Karpas-422 (cell line): ENCODE results near the gene MTMR3. TPM values are rescaled to one million over a fixed set of nuclear protein-coding genes. Genes with fewer than 3 reads are reported as not detected.

Source experiments
- DNase-seq: peaks from one replicate; pipeline ENCODE4 v3.0.0-alpha.2; 2015
- H2AFZ ChIP-seq: fragments of 200-600 bp; sonication (generic); 2 replicates; pipeline ENCODE4 v1.6.1; 2014; ENCODE audit warnings: antibody characterized with exemption, low read length, mixed read lengths
- H3K27ac ChIP-seq: fragments of 200-600 bp; sonication (generic); 2 replicates; pipeline ENCODE4 v1.5.1; 2014; ENCODE audit warnings: mild to moderate bottlenecking, low read length, moderate library complexity
- H3K27me3 ChIP-seq: fragments of 200-600 bp; sonication (generic); 2 replicates; pipeline ENCODE4 v1.6.1; 2014; ENCODE audit warnings: low read length, mixed read lengths
- H3K36me3 ChIP-seq: fragments of 200-600 bp; sonication (generic); 2 replicates; pipeline ENCODE4 v1.6.1; 2014; ENCODE audit warnings: low read length, mixed read lengths; ENCODE audit not compliant: insufficient read depth
- H3K4me1 ChIP-seq: fragments of 200-600 bp; sonication (generic); 2 replicates; pipeline ENCODE4 v1.6.1; 2014; ENCODE audit warnings: mild to moderate bottlenecking, low read length, mixed read lengths
- H3K4me2 ChIP-seq: fragments of 200-600 bp; sonication (generic); 2 replicates; pipeline ENCODE4 v1.6.1; 2014; ENCODE audit warnings: low read length, low read depth, mild to moderate bottlenecking; ENCODE audit not compliant: poor library complexity, severe bottlenecking
- H3K4me3 ChIP-seq: fragments of 200-600 bp; sonication (generic); 2 replicates; pipeline ENCODE4 v1.5.1; 2014; ENCODE audit warnings: mild to moderate bottlenecking, antibody characterized with exemption, low read length, mixed read lengths
- H3K79me2 ChIP-seq: fragments of 200-600 bp; sonication (generic); 2 replicates; pipeline ENCODE4 v1.6.1; 2014; ENCODE audit warnings: mild to moderate bottlenecking, low read length, mixed read lengths
- H3K9ac ChIP-seq: fragments of 200-600 bp; sonication (generic); 2 replicates; pipeline ENCODE4 v1.6.0; 2014; ENCODE audit warnings: low read length
- H3K9me2 ChIP-seq: fragments of 200-600 bp; sonication (generic), shearing (Covaris generic); replicated peaks from 2 replicates; pipeline ENCODE4 v1.6.0; 2014; ENCODE audit warnings: mild to moderate bottlenecking, low read length, moderate library complexity; ENCODE audit not compliant: insufficient read depth
- H3K9me3 ChIP-seq: fragments of 300-700, 200-600 bp; sonication (generic); 2 replicates; pipeline ENCODE4 v1.6.1; 2014; ENCODE audit warnings: low read length, mixed read lengths
- H4K20me1 ChIP-seq: fragments of 200-600 bp; sonication (generic); 2 replicates; pipeline ENCODE4 v1.6.1; 2014; ENCODE audit warnings: mild to moderate bottlenecking, antibody characterized with exemption, low read length, low read depth; ENCODE audit not compliant: insufficient read depth
- total RNA-seq: library from RNA; depleted of rRNA; stranded (reverse); fragments of >200 nt; shearing (Covaris generic); gene quantifications from 2 replicates; pipeline ENCODE4 v1.2.3, GENCODE V29; 2014; ENCODE audit warnings: low replicate concordance

MTMR3 gene
- total RNA-seq, 1 experiment from 2014 or later = 11.3 TPM

DNA sequence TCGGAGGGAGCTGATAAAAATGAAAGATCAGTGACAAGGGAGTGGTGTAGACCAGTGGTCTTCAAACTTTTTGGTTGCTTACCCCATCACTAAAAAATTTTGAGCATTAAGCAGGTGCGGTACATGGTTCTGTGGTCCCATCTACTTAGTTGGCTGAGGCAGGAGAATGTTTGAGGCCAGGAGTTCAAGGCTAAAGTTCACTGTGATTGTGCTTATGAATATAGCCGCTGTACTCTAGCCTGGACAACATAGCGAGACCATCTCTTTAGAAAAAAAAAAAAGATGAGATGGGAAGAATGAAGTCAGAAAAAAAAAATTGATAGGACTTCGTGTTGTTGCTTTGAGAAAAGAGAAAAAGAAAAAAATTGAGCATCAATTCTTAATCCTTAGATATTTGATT, 7.8 kb downstream of the MTMR3 start:
- Histone ChIP-seq H3K9ac (no peak overlapping the region), H3K4me2 (no peak overlapping the region), H3K27me3 (no peaks in the 10 kb centered on the region), H3K4me3 (no peak overlapping the region), H3K79me2 (no peaks in the 10 kb centered on the region), H3K9me3 (no peaks in the 10 kb centered on the region), H3K4me1 (no peaks in the 10 kb centered on the region), H3K9me2 (no peaks in the 10 kb centered on the region), H3K27ac (no peak overlapping the region), H4K20me1 (peaks cover 34% of the 10 kb centered on the region), H3K36me3 (no peaks in the 10 kb centered on the region), H2AFZ (no peak overlapping the region)
- no peak for DNase-seq

- no peaks in the 10 kb centered on the region for H3K79me2 ChIP-seq
- H2AFZ ChIP-seq = no peak overlapping the region
- no peak for DNase-seq
Observed at GRCh38 chr22:29892315-29893156, 9.6 kb downstream of the MTMR3 start.

GRCh38 chr22:29901354-29901753, 18.4 kb downstream of the MTMR3 start:
- no peak overlapping the region for H2AFZ ChIP-seq
- H3K4me2 ChIP-seq = no peak overlapping the region
- no peak for DNase-seq
- H3K27ac ChIP-seq = no peak overlapping the region
- H3K4me1 ChIP-seq = no peaks in the 10 kb centered on the region
- 0 out of 2 replicates have a peak, but pooled peaks cover 3% of the 10 kb centered on the region for H3K79me2 ChIP-seq
- H3K9me3 ChIP-seq = no peaks in the 10 kb centered on the region
- no peak overlapping the region for H3K9ac ChIP-seq
- no peaks in the 10 kb centered on the region for H3K27me3 ChIP-seq
- no peak overlapping the region for H3K4me3 ChIP-seq
- H3K9me2 ChIP-seq = no peaks in the 10 kb centered on the region
- H3K36me3 ChIP-seq = no peaks in the 10 kb centered on the region
- H4K20me1 ChIP-seq = peaks cover 51% of the 10 kb centered on the region

More at GRCh38 chr22:29892315-29893156, 9.6 kb downstream of the MTMR3 start:
- no peaks in the 10 kb centered on the region for H3K9me2 ChIP-seq
- no peak overlapping the region for H3K9ac ChIP-seq
- no peaks in the 10 kb centered on the region for H3K9me3 ChIP-seq
- H3K4me1 ChIP-seq = no peaks in the 10 kb centered on the region
- H3K27ac ChIP-seq = no peak overlapping the region
- no peak overlapping the region for H3K4me3 ChIP-seq
- peaks cover 23% of the 10 kb centered on the region; the same call in 1 of the 2 replicates for H4K20me1 ChIP-seq
- H3K4me2 ChIP-seq = no peak overlapping the region
- no peaks in the 10 kb centered on the region for H3K27me3 ChIP-seq
- H3K36me3 ChIP-seq = no peaks in the 10 kb centered on the region

GRCh38 chr22:29903371-29903770, 20.4 kb downstream of the MTMR3 start:
- Histone ChIP-seq H3K9ac (no peak overlapping the region), H3K4me1 (peaks cover 10% of the 10 kb centered on the region), H3K27ac (no peak overlapping the region), H3K4me2 (no peak overlapping the region), H3K79me2 (0 out of 2 replicates have a peak, but pooled peaks cover 3% of the 10 kb centered on the region), H3K27me3 (no peaks in the 10 kb centered on the region), H3K9me3 (no peaks in the 10 kb centered on the region), H3K36me3 (no peaks in the 10 kb centered on the region), H3K4me3 (no peak overlapping the region), H2AFZ (no peak overlapping the region), H4K20me1 (peaks cover 59% of the 10 kb centered on the region), H3K9me2 (no peaks in the 10 kb centered on the region)
- DNase-seq = no peak

DNA sequence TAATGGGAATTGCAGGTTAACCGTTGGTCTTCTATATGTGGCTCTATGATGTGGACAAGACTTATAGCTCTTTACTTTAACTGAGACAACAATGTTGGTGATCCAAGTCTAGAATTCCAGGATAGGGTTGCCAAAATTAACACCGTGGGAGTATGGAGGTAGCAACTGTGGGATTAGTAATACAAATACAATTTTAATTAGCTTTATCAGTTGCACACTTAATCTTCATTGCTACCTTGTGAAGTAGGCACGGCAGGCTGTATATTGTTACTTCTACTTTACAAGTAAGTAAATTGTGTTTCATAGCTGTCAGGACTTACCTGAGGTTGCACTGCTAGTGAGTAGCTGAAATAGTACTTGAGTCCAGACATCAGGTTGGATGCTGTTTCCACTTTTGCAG, 21.0 kb downstream of the MTMR3 start:
- no peaks in the 10 kb centered on the region for H3K27me3 ChIP-seq
- no peak overlapping the region for H3K27ac ChIP-seq
- peaks cover 60% of the 10 kb centered on the region for H4K20me1 ChIP-seq
- peaks cover 10% of the 10 kb centered on the region for H3K4me1 ChIP-seq
- H3K36me3 ChIP-seq = no peaks in the 10 kb centered on the region
- H3K79me2 ChIP-seq = 0 out of 2 replicates have a peak, but pooled peaks cover 3% of the 10 kb centered on the region
- H3K4me3 ChIP-seq = no peak overlapping the region
- DNase-seq = no peak
- no peak overlapping the region for H3K9ac ChIP-seq
- H2AFZ ChIP-seq = no peak overlapping the region
- H3K4me2 ChIP-seq = no peak overlapping the region
- H3K9me3 ChIP-seq = no peaks in the 10 kb centered on the region
- H3K9me2 ChIP-seq = no peaks in the 10 kb centered on the region

DNA sequence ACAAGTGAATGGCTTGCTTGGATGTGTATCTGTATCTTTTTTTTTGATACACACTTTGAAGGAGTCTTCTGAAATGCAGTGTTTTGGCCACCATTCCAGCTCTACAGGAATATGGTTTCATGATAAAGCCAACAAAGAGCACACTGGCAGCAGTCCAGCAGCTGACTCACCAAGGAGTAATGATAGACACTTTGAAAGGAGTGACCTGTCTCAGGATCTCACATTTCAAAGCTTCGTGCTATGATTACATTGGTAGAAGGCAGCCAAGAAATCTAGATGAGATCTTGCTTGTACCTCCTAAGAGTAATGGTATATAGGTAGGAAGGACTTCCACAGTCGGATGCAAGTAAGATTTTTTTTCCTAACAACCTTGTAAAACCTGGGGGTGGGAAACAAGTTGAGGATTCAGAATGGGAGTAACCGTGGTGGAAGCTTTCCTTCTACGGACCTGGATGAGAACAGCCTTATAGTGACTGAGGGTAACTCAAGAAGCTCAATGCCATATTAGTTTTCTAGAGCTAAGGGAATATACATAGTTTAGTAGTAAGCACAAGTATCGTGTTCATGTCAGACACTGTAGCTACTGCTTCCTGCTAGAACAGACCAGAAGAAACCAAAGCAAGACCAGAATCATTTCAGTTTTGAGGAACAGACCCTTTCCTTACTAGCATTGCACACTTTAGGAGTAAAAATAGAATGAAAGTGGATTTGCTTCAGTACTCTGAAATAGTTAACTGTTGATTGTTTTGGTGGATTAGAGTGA, 25.0 kb downstream of the MTMR3 start:
- Histone ChIP-seq H3K27ac (no peak overlapping the region), H3K9me3 (no peaks in the 10 kb centered on the region), H4K20me1 (peaks cover 59% of the 10 kb centered on the region), H3K9me2 (no peaks in the 10 kb centered on the region), H3K27me3 (no peaks in the 10 kb centered on the region), H3K79me2 (no peaks in the 10 kb centered on the region), H3K9ac (no peak overlapping the region), H3K4me1 (peaks cover 10% of the 10 kb centered on the region), H3K4me3 (no peak overlapping the region), H2AFZ (no peak overlapping the region), H3K4me2 (no peak overlapping the region), H3K36me3 (no peaks in the 10 kb centered on the region)
- no peak for DNase-seq

DNA sequence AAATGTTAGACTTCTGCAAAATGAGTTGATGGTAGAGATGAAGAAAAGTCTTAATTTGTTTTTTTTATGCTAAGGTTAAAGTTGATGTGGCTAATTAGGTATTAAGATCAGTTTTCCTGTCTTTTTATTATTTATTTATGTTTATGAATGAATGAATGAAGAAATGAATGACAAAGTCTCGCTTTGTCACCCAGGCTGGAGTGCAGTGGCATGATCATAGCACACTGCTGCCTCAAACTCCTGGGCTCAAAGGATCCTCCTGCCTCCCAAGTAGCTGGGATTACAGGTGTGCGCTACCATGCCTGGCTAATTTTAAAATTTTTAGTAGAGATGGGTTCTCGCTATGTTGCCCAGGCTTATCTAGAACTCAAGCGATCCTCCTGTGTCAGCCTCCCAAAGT, 29.2 kb downstream of the MTMR3 start:
- Histone ChIP-seq H3K9me2 (no peaks in the 10 kb centered on the region), H3K9ac (no peak overlapping the region), H3K27me3 (no peaks in the 10 kb centered on the region), H3K79me2 (no peaks in the 10 kb centered on the region), H3K4me2 (no peak overlapping the region), H3K27ac (no peak overlapping the region), H3K9me3 (no peaks in the 10 kb centered on the region), H3K4me1 (peaks cover 11% of the 10 kb centered on the region), H4K20me1 (peaks cover 58% of the 10 kb centered on the region), H2AFZ (no peak overlapping the region), H3K4me3 (no peak overlapping the region), H3K36me3 (no peaks in the 10 kb centered on the region)
- DNase-seq = no peak
